SW480 (cell line): ENCODE measurements around the gene DRGX.

Experiments
- DNase-seq: peaks from one replicate; pipeline ENCODE4 v3.0.0-alpha.2; 2016; ENCODE audit warnings: low spot score

Gene DRGX

GRCh38 chr10:49361178-49361554 lies 34.7 kb downstream of the DRGX start:
- DNase-seq: no peak

- DNase-seq: no peak
These were observed 35.4 kb downstream of the DRGX start for GRCh38 chr10:49360271-49361177.

- no peak for DNase-seq
These were observed 36.3 kb downstream of the DRGX start for GRCh38 chr10:49359349-49360270.

- no peak for DNase-seq
These were observed 38.0 kb downstream of the DRGX start for GRCh38 chr10:49357910-49358309.

- DNase-seq: no peak
These were observed 38.9 kb downstream of the DRGX start for GRCh38 chr10:49356944-49357343.

GRCh38 chr10:49356181-49356580 lies 39.7 kb downstream of the DRGX start:
- no peak for DNase-seq

GRCh38 chr10:49355221-49355620 lies 40.7 kb downstream of the DRGX start:
- no peak for DNase-seq

GRCh38 chr10:49354593-49354992 lies 41.3 kb downstream of the DRGX start:
- DNase-seq: no peak

- no peak for DNase-seq
These were observed 41.9 kb downstream of the DRGX start for GRCh38 chr10:49353895-49354566.

GRCh38 chr10:49353026-49353894 lies 42.6 kb downstream of the DRGX start:
- no peak for DNase-seq

- DNase-seq: no peak
These were observed 43.6 kb downstream of the DRGX start for GRCh38 chr10:49352323-49352722.

- DNase-seq: no peak
These were observed 44.2 kb downstream of the DRGX start for GRCh38 chr10:49351669-49352068.

GRCh38 chr10:49350846-49351532 lies 44.9 kb downstream of the DRGX start:
- no peak for DNase-seq

- DNase-seq: no peak
These were observed 45.8 kb downstream of the DRGX start for GRCh38 chr10:49350138-49350537.

GRCh38 chr10:49349390-49349789 lies 46.5 kb downstream of the DRGX start:
- no peak for DNase-seq

GRCh38 chr10:49348593-49348992 lies 47.3 kb downstream of the DRGX start:
- DNase-seq: no peak

GRCh38 chr10:49347827-49348226 lies 48.1 kb downstream of the DRGX start:
- no peak for DNase-seq

GRCh38 chr10:49347342-49347741 lies 48.5 kb downstream of the DRGX start:
- no peak for DNase-seq

- no peak for DNase-seq
These were observed 51.0 kb downstream of the DRGX start for GRCh38 chr10:49344840-49345239.

- DNase-seq: no peak
These were observed 57.3 kb downstream of the DRGX start for GRCh38 chr10:49338604-49339003.
